Neural progenitor cell (in vitro differentiated cells): ENCODE measurements around the gene UBE4A. TPM values are rescaled to one million over a fixed set of nuclear protein-coding genes. Genes with fewer than 3 reads are reported as not detected.

Experiments
- DNase-seq: peaks from one replicate; pipeline ENCODE4 v3.0.0-alpha.2; 2016; ENCODE audit warnings: low spot score
- H2AFZ ChIP-seq: fragments of 200-600 bp; sonication (generic); replicated peaks from 2 replicates; pipeline ENCODE4 v1.6.1; 2016; ENCODE audit warnings: antibody characterized with exemption
- H3F3A ChIP-seq: fragments of 200-600 bp; sonication (generic); 2 replicates; pipeline ENCODE4 v1.6.1; 2016; ENCODE audit warnings: antibody characterized with exemption, low read depth
- H3K27ac ChIP-seq: fragments of 200-600 bp; sonication (generic); 2 replicates; pipeline ENCODE4 v1.5.1; 2016; ENCODE audit warnings: mild to moderate bottlenecking
- H3K27me3 ChIP-seq: fragments of 200-600 bp; sonication (generic); 2 replicates; pipeline ENCODE4 v1.6.1; 2016; ENCODE audit warnings: mild to moderate bottlenecking, moderate library complexity
- H3K36me3 ChIP-seq: fragments of 200-600 bp; sonication (generic); 2 replicates; pipeline ENCODE4 v1.5.1; 2016
- H3K4me1 ChIP-seq: fragments of 200-600 bp; sonication (generic); 2 replicates; pipeline ENCODE4 v1.6.1; 2016; ENCODE audit warnings: mixed run types
- H3K4me2 ChIP-seq: fragments of 200-600 bp; sonication (generic); 2 replicates; pipeline ENCODE4 v1.6.1; 2016
- H3K4me3 ChIP-seq: fragments of 200-600 bp; sonication (generic); 2 replicates; pipeline ENCODE4 v1.5.1; 2016
- H3K79me2 ChIP-seq: fragments of 200-600 bp; sonication (generic); 2 replicates; pipeline ENCODE4 v1.6.1; 2016; ENCODE audit warnings: low read depth
- H3K9ac ChIP-seq: fragments of 200-600 bp; sonication (generic); 2 replicates; pipeline ENCODE4 v1.6.1; 2016
- H3K9me3 ChIP-seq: fragments of 200-600 bp; sonication (generic); 2 replicates; pipeline ENCODE4 v1.5.1; 2016; ENCODE audit warnings: low read depth
- H4K20me1 ChIP-seq: fragments of 200-600 bp; sonication (generic); 2 replicates; pipeline ENCODE4 v1.6.1; 2016; ENCODE audit warnings: low read depth
- H3K27ac Mint-ChIP-seq: 3 replicates; pipeline ENCODE4 v1.8.0; 2021; ENCODE audit warnings: mixed read lengths
- H3K27me3 Mint-ChIP-seq: 2 replicates; pipeline ENCODE4 v1.8.0; 2022; ENCODE audit warnings: low read depth, mild to moderate bottlenecking, inconsistent platforms, moderate library complexity, mixed read lengths; ENCODE audit not compliant: insufficient read depth
- H3K36me3 Mint-ChIP-seq: 3 replicates; pipeline ENCODE4 v1.8.0; 2021; ENCODE audit warnings: mixed read lengths
- H3K4me1 Mint-ChIP-seq: 3 replicates; pipeline ENCODE4 v1.8.0; 2021; ENCODE audit warnings: mixed read lengths
- H3K4me3 Mint-ChIP-seq: 3 replicates; pipeline ENCODE4 v1.8.0; 2021; ENCODE audit warnings: mild to moderate bottlenecking, moderate library complexity, mixed read lengths
- H3K9me3 Mint-ChIP-seq: 3 replicates; pipeline ENCODE4 v1.8.0; 2020; ENCODE audit warnings: mixed read lengths
- CTCF ChIP-seq: fragments of 200-600 bp; sonication (generic); IDR thresholded peaks from 2 replicates; pipeline ENCODE4 v1.5.1; 2017; ENCODE audit warnings: antibody characterized with exemption, mild to moderate bottlenecking
- EZH2 ChIP-seq: fragments of 200-600 bp; sonication (generic); IDR thresholded peaks from 2 replicates; pipeline ENCODE4 v1.6.1; 2017; ENCODE audit warnings: antibody characterized with exemption, mild to moderate bottlenecking, moderate library complexity
- EZH2phosphoT487 ChIP-seq: fragments of 200-600 bp; sonication (generic); IDR thresholded peaks from 2 replicates; pipeline ENCODE4 v1.6.1; 2017; ENCODE audit warnings: antibody characterized with exemption
- total RNA-seq: library from RNA; depleted of rRNA; stranded (reverse); fragments of >200 nt; gene quantifications from 2 replicates; pipeline ENCODE4 v1.2.3, GENCODE V29; 2015; ENCODE audit warnings: low replicate concordance

The UBE4A gene
- total RNA-seq, 1 donor from 2014 or later = 45.0 TPM

- no peak overlapping the region for H3K27ac ChIP-seq
- no peaks in the 10 kb centered on the region for H4K20me1 ChIP-seq
- Mint-ChIP-seq H3K4me3 (no peak overlapping the region), H3K27ac (no peak overlapping the region), H3K9me3 (no peaks in the 10 kb centered on the region), H3K27me3 (no peaks in the 10 kb centered on the region), H3K36me3 (peaks cover 10% of the 10 kb centered on the region), H3K4me1 (no peaks in the 10 kb centered on the region)
- H3K4me3 ChIP-seq = no peak overlapping the region
- H3K9ac ChIP-seq = no peak overlapping the region
- no peak overlapping the region for H3K4me2 ChIP-seq
- no peaks in the 10 kb centered on the region for H3K9me3 ChIP-seq
- H3K4me1 ChIP-seq = no peaks in the 10 kb centered on the region
- peaks cover 22% of the 10 kb centered on the region for H3K36me3 ChIP-seq
- H3K79me2 ChIP-seq = no peaks in the 10 kb centered on the region
- H3F3A ChIP-seq = no peaks in the 10 kb centered on the region
- no peaks in the 10 kb centered on the region for H3K27me3 ChIP-seq
- no peak overlapping the region for H2AFZ ChIP-seq
- no peak for TF ChIP-seq EZH2phosphoT487
- no peak for TF ChIP-seq CTCF
- TF ChIP-seq EZH2 = no peak
- no peak for DNase-seq
Observed at GRCh38 chr11:118380571-118380970, 21.2 kb downstream of the UBE4A start.

GRCh38 chr11:118382954-118383353 is 23.6 kb downstream of the UBE4A start:
- H3K27me3 Mint-ChIP-seq = no peaks in the 10 kb centered on the region
- Histone ChIP-seq H3F3A (no peaks in the 10 kb centered on the region), H3K27me3 (no peaks in the 10 kb centered on the region), H3K9me3 (no peaks in the 10 kb centered on the region), H2AFZ (no peak overlapping the region), H3K27ac (no peak overlapping the region), H3K36me3 (peaks cover 28% of the 10 kb centered on the region), H3K4me2 (no peak overlapping the region), H4K20me1 (no peaks in the 10 kb centered on the region), H3K79me2 (no peaks in the 10 kb centered on the region), H3K4me1 (no peaks in the 10 kb centered on the region), H3K9ac (no peak overlapping the region), H3K4me3 (no peak overlapping the region)
- no peak overlapping the region for H3K4me3 Mint-ChIP-seq
- H3K36me3 Mint-ChIP-seq = peaks cover 14% of the 10 kb centered on the region
- no peaks in the 10 kb centered on the region for H3K9me3 Mint-ChIP-seq
- H3K27ac Mint-ChIP-seq = no peak overlapping the region
- no peak for TF ChIP-seq CTCF
- TF ChIP-seq EZH2 = no peak
- TF ChIP-seq EZH2phosphoT487 = no peak
- DNase-seq = no peak
- no peaks in the 10 kb centered on the region for H3K4me1 Mint-ChIP-seq

GRCh38 chr11:118383657-118384056 is 24.3 kb downstream of the UBE4A start:
- no peak for DNase-seq
- H3K27me3 ChIP-seq = no peaks in the 10 kb centered on the region

More at GRCh38 chr11:118383657-118384056, 24.3 kb downstream of the UBE4A start:
- Histone ChIP-seq H3K9ac (no peak overlapping the region), H4K20me1 (no peaks in the 10 kb centered on the region), H3K4me2 (no peak overlapping the region), H3K27ac (no peak overlapping the region), H3K4me1 (no peaks in the 10 kb centered on the region), H3K4me3 (no peak overlapping the region), H3K9me3 (no peaks in the 10 kb centered on the region), H3F3A (no peaks in the 10 kb centered on the region), H3K36me3 (peaks cover 25% of the 10 kb centered on the region), H3K79me2 (no peaks in the 10 kb centered on the region), H2AFZ (no peak overlapping the region)
- no peaks in the 10 kb centered on the region for H3K9me3 Mint-ChIP-seq
- H3K4me1 Mint-ChIP-seq = no peaks in the 10 kb centered on the region
- peaks cover 14% of the 10 kb centered on the region for H3K36me3 Mint-ChIP-seq
- H3K27me3 Mint-ChIP-seq = no peaks in the 10 kb centered on the region
- H3K4me3 Mint-ChIP-seq = no peak overlapping the region
- no peak overlapping the region for H3K27ac Mint-ChIP-seq
- TF ChIP-seq EZH2 (no peak), EZH2phosphoT487 (no peak), CTCF (no peak)
